IMR-90 (cell line): ENCODE data around the gene LCE1E.

Source experiments
- CEBPB ChIP-seq: IDR thresholded peaks from 2 replicates; pipeline ENCODE4 v1.6.1; 2012; ENCODE audit warnings: low read depth, low read length, improper control_type of control experiment
- CTCF ChIP-seq: conservative IDR thresholded peaks from 2 replicates; pipeline ENCODE4 v1.5.1; 2012; ENCODE audit warnings: mild to moderate bottlenecking, low read depth, low read length, improper control_type of control experiment
- ELK1 ChIP-seq: fragments of 150-350 bp; IDR thresholded peaks from 2 replicates; pipeline ENCODE4 v1.6.1; 2016; ENCODE audit warnings: low read depth, mild to moderate bottlenecking, low read length, moderate library complexity, borderline replicate concordance
- FOS ChIP-seq: fragments of 150-350 bp; IDR thresholded peaks from 2 replicates; pipeline ENCODE4 v1.6.1; 2016; ENCODE audit warnings: low read depth, low read length
- MAFK ChIP-seq: IDR thresholded peaks from 2 replicates; pipeline ENCODE4 v1.6.1; 2012; ENCODE audit warnings: low read depth, low read length, improper control_type of control experiment
- MAZ ChIP-seq: IDR thresholded peaks from 2 replicates; pipeline ENCODE4 v1.6.1; 2012; ENCODE audit warnings: low read depth, mild to moderate bottlenecking, low read length, improper control_type of control experiment, moderate library complexity, borderline replicate concordance
- NFE2L2 ChIP-seq: fragments of 150-350 bp; IDR thresholded peaks from 2 replicates; pipeline ENCODE4 v1.6.1; 2016; ENCODE audit warnings: low read depth, mild to moderate bottlenecking, low read length
- POLR2A ChIP-seq: IDR thresholded peaks from 2 replicates; pipeline ENCODE4 v1.6.1; 2012; ENCODE audit warnings: mild to moderate bottlenecking, low read depth, low read length
- RAD21 ChIP-seq: IDR thresholded peaks from 2 replicates; pipeline ENCODE4 v1.6.1; 2012; ENCODE audit warnings: low read length, improper control_type of control experiment
- RCOR1 ChIP-seq: IDR thresholded peaks from 2 replicates; pipeline ENCODE4 v1.6.1; 2012; ENCODE audit warnings: mild to moderate bottlenecking, low read length, improper control_type of control experiment; ENCODE audit not compliant: insufficient replicate concordance
- RFX5 ChIP-seq: IDR thresholded peaks from 2 replicates; pipeline ENCODE4 v1.8.0; 2012; ENCODE audit warnings: low read depth, mild to moderate bottlenecking, low read length, moderate library complexity
- SMC3 ChIP-seq: fragments of 150-350 bp; IDR thresholded peaks from 2 replicates; pipeline ENCODE4 v1.6.1; 2016; ENCODE audit warnings: low read depth, mild to moderate bottlenecking, antibody characterized with exemption, low read length, moderate library complexity
- USF2 ChIP-seq: fragments of 150-350 bp; IDR thresholded peaks from 2 replicates; pipeline ENCODE4 v1.6.1; 2017; ENCODE audit warnings: mild to moderate bottlenecking, antibody characterized with exemption, low read length, low read depth

- TF ChIP-seq CTCF = no peak
- TF ChIP-seq POLR2A = no peak
- TF ChIP-seq MAZ = no peak
- no peak for TF ChIP-seq ELK1
- no peak for TF ChIP-seq RFX5
- no peak for TF ChIP-seq MAFK
- no peak for TF ChIP-seq NFE2L2
- TF ChIP-seq FOS = no peak
- no peak for TF ChIP-seq RCOR1
- no peak for TF ChIP-seq USF2
- no peak for TF ChIP-seq RAD21
- no peak for TF ChIP-seq SMC3
- no peak for TF ChIP-seq CEBPB
Measured at GRCh38 chr1:152811671-152812070, 25.6 kb downstream of the LCE1E start, which contains the start of gene LCE1B.
